Measurements from ENCODE around the gene EEF1B2.
"Not testable (repeated sequence)": the region's sequence is repeated elsewhere in the genome, so short reads cannot be mapped to it uniquely, and the experiment has no call there.

EEF1B2 gene

GRCh38 chr2:206159346-206160124 is at the start of gene EEF1B2, which contains the start of gene NDUFS1:
Gene EEF1B2 (plus strand): TSS chr2:206159895. CDS start chr2:206159980, 85 bp downstream.
Gene NDUFS1 (minus strand): TSS chr2:206159444. CDS start chr2:206153678, 5,766 bp downstream.
- H3K9me3 Mint-ChIP-seq, result no peaks in the 10 kb centered on the region
- peaks cover 53% of the 10 kb centered on the region for H3K36me3 Mint-ChIP-seq (ENCODE audit: low read depth)
- H3K27ac Mint-ChIP-seq, result peak within 1 kb of the TSS; percentile 99 to 100 (median 100)
- peaks cover 37% of the 10 kb centered on the region for H3K4me1 Mint-ChIP-seq
- TF ChIP-seq CTCF (IDR thresholded peaks at IDR 0.05; ENCODE audit: unreplicated experiment in 3 of 3), result no peak
- peaks cover 3% of the 10 kb centered on the region for H3K27me3 Mint-ChIP-seq (ENCODE audit: low read depth)
- H3K4me3 Mint-ChIP-seq, result peak within 1 kb of the TSS; percentile 94 to 99 (median 99)

- Mint-ChIP-seq H3K4me3 (no peak overlapping the region), H3K9me3 (no peaks in the 10 kb centered on the region), H3K27me3 (ENCODE audit: low read depth) (no peaks in the 10 kb centered on the region), H3K27ac (no peak overlapping the region), H3K4me1 (no peaks in the 10 kb centered on the region), H3K36me3 (ENCODE audit: low read depth) (peaks cover 36% of the 10 kb centered on the region)
- no peak for TF ChIP-seq CTCF (IDR thresholded peaks at IDR 0.05; ENCODE audit: unreplicated experiment in 3 of 3)
Observed at GRCh38 chr2:206112108-206112507, 47.6 kb upstream of the EEF1B2 start.

- Mint-ChIP-seq H3K9me3 (no peaks in the 10 kb centered on the region), H3K4me1 (no peaks in the 10 kb centered on the region), H3K36me3 (ENCODE audit: low read depth) (peaks cover 42% of the 10 kb centered on the region), H3K27me3 (ENCODE audit: low read depth) (no peaks in the 10 kb centered on the region), H3K4me3 (no peak overlapping the region), H3K27ac (no peak overlapping the region)
- TF ChIP-seq CTCF (IDR thresholded peaks at IDR 0.05; ENCODE audit: unreplicated experiment in 3 of 3), result no peak
Observed at GRCh38 chr2:206112846-206113547, 46.7 kb upstream of the EEF1B2 start.

- Mint-ChIP-seq H3K36me3 (ENCODE audit: low read depth) (peaks cover 52% of the 10 kb centered on the region), H3K27ac (no peak overlapping the region), H3K4me1 (no peaks in the 10 kb centered on the region), H3K27me3 (ENCODE audit: low read depth) (no peaks in the 10 kb centered on the region), H3K4me3 (no peak overlapping the region), H3K9me3 (no peaks in the 10 kb centered on the region)
- TF ChIP-seq CTCF (IDR thresholded peaks at IDR 0.05; ENCODE audit: unreplicated experiment in 3 of 3), result no peak
Observed at GRCh38 chr2:206115026-206115578, 44.6 kb upstream of the EEF1B2 start.

- Mint-ChIP-seq H3K9me3 (no peaks in the 10 kb centered on the region), H3K4me1 (no peaks in the 10 kb centered on the region), H3K4me3 (no peak overlapping the region), H3K27ac (no peak overlapping the region), H3K27me3 (ENCODE audit: low read depth) (no peaks in the 10 kb centered on the region), H3K36me3 (ENCODE audit: low read depth) (peaks cover 63% of the 10 kb centered on the region)
- TF ChIP-seq CTCF (IDR thresholded peaks at IDR 0.05; ENCODE audit: unreplicated experiment in 3 of 3), result no peak
Observed at GRCh38 chr2:206116278-206116677, 43.4 kb upstream of the EEF1B2 start.

GRCh38 chr2:206122569-206122968 is 37.1 kb upstream of the EEF1B2 start:
- not testable (repeated sequence) for H3K27ac Mint-ChIP-seq; H3K4me3 Mint-ChIP-seq; H3K4me1 Mint-ChIP-seq; H3K9me3 Mint-ChIP-seq; H3K27me3 Mint-ChIP-seq (ENCODE audit: low read depth)
- peaks cover 68% of the 10 kb centered on the region for H3K36me3 Mint-ChIP-seq (ENCODE audit: low read depth)

Data from nephron (organoid).